Neural cell (in vitro differentiated cells): ENCODE results near the gene SEC14L1.

Experiments used
- CTCF ChIP-seq: fragments of 450-650 bp; IDR thresholded peaks from 2 replicates; pipeline ENCODE4 v1.5.1; 2014; ENCODE audit warnings: antibody characterized with exemption, mild to moderate bottlenecking, moderate library complexity; ENCODE audit not compliant: poor library complexity, severe bottlenecking
- EP300 ChIP-seq: fragments of 450-650 bp; conservative IDR thresholded peaks from 2 replicates; pipeline ENCODE4 v1.6.1; 2014; ENCODE audit warnings: antibody characterized with exemption, mild to moderate bottlenecking, moderate library complexity; ENCODE audit not compliant: poor library complexity, severe bottlenecking
- EZH2 ChIP-seq: fragments of 200-600, 300-800 bp; shearing (Covaris generic), sonication (generic); IDR thresholded peaks from 2 replicates; pipeline ENCODE4 v1.6.1; 2014; ENCODE audit warnings: antibody characterized with exemption, low read length, borderline replicate concordance, mild to moderate bottlenecking; ENCODE audit not compliant: insufficient read depth, poor library complexity, severe bottlenecking
- MXI1 ChIP-seq: fragments of 450-650 bp; conservative IDR thresholded peaks from 2 replicates; pipeline ENCODE4 v1.6.1; 2014; ENCODE audit warnings: antibody characterized with exemption, mild to moderate bottlenecking; ENCODE audit not compliant: poor library complexity, severe bottlenecking
- POLR2AphosphoS5 ChIP-seq: IDR thresholded peaks from 2 replicates; pipeline ENCODE4 v1.6.1; 2012
- RAD21 ChIP-seq: fragments of 450-650 bp; conservative IDR thresholded peaks from 2 replicates; pipeline ENCODE4 v1.6.1; 2014; ENCODE audit warnings: antibody characterized with exemption, mild to moderate bottlenecking, moderate library complexity
- TAF1 ChIP-seq: IDR thresholded peaks from 2 replicates; pipeline ENCODE4 v1.6.1; 2012; ENCODE audit warnings: low read depth

- TF ChIP-seq CTCF: no peak
- no peak for TF ChIP-seq EP300
- TF ChIP-seq MXI1: no peak
- TF ChIP-seq POLR2AphosphoS5: no peak
- TF ChIP-seq EZH2: no peak
- TF ChIP-seq RAD21: no peak
- no peak for TF ChIP-seq TAF1
These were observed 67.5 kb downstream of the SEC14L1 start for GRCh38 chr17:77208217-77208808.
